Endothelial cell of umbilical vein (primary cell): ENCODE measurements around the gene ZNF365. TPM values are rescaled to one million over a fixed set of nuclear protein-coding genes. Genes with fewer than 3 reads are reported as not detected.

Experiments used
- BruUV-seq: library from RNA; stranded (reverse); fragments of 400-500 nt; replicated peaks from 2 replicates; lab custom pipeline; 2021; lab: Mats Ljungman, UMichigan
- CTCF ChIA-PET: fragments of 300-600, 350-600 bp; sonication (Branson Sonifier 250); formaldehyde crosslinking; loops from one replicate; lab custom pipeline; 2021; ENCODE audit warnings: antibody characterized with exemption, inconsistent platforms; lab: Charles Lee
- POLR2A ChIA-PET: fragments of 300-600, 350-600 bp; sonication (Branson Sonifier 250); formaldehyde crosslinking; loops from one replicate; lab custom pipeline; 2021; ENCODE audit warnings: antibody characterized with exemption, inconsistent platforms; lab: Charles Lee
- DNase-seq: peaks from one replicate; pipeline ENCODE4 v3.0.0-alpha.2; 2011; ENCODE audit warnings: low read depth, low spot score
- FAIRE-seq: peaks from 2 replicates; lab custom pipeline; 2011; peaks lifted over from hg19 to GRCh38; lab: Jason Lieb, UNC
- H2AFZ ChIP-seq: 2 replicates; pipeline ENCODE4 v1.6.0; 2012; ENCODE audit warnings: low read depth, low read length, control low read depth, inconsistent platforms
- H3K27ac ChIP-seq: 2 replicates; pipeline ENCODE4 v1.5.1; 2011; ENCODE audit warnings: low read depth, mild to moderate bottlenecking, control low read depth, low read length, moderate library complexity; ENCODE audit not compliant: insufficient read depth
- H3K27me3 ChIP-seq, 2 experiments: 2 replicates each; pipeline versions ENCODE4 v1.6.0 to v1.6.1; 2011; ENCODE audit warnings: low read length in 2 of 2, mixed read lengths in 1 of 2; ENCODE audit not compliant: control insufficient read depth in 2 of 2, insufficient read depth in 2 of 2
- H3K36me3 ChIP-seq, 2 experiments: 2 replicates in 1 of 2; 3 replicates in 1 of 2; pipeline ENCODE4 v1.5.1; 2011; ENCODE audit warnings: low read length in 2 of 2, mild to moderate bottlenecking in 1 of 2, moderate library complexity in 1 of 2; ENCODE audit not compliant: control insufficient read depth in 2 of 2, insufficient read depth in 2 of 2; ENCODE audit errors: extremely low read depth in 1 of 2
- H3K4me1 ChIP-seq: 3 replicates; pipeline ENCODE4 v1.5.1; 2011; ENCODE audit warnings: mild to moderate bottlenecking, low read length; ENCODE audit not compliant: control insufficient read depth, insufficient read depth; ENCODE audit errors: extremely low read depth
- H3K4me2 ChIP-seq: 2 replicates; pipeline ENCODE4 v1.6.1; 2011; ENCODE audit warnings: low read length, control low read depth, mixed read lengths; ENCODE audit not compliant: insufficient read depth
- H3K4me3 ChIP-seq, 3 experiments: fragments of 200-600 bp in 1 of 3; sonication (generic), shearing (Covaris generic) in 1 of 3; replicated peaks in 1 of 3; 2 replicates each; pipeline ENCODE4 v1.5.1; 2011 to 2016; ENCODE audit warnings: control low read depth in 3 of 3, low read length in 3 of 3, mild to moderate bottlenecking in 2 of 3, inconsistent platforms in 1 of 3, low read depth in 1 of 3, moderate library complexity in 1 of 3; ENCODE audit not compliant: insufficient read depth in 1 of 3
- H3K79me2 ChIP-seq: 2 replicates; pipeline ENCODE4 v1.6.0; 2012; ENCODE audit warnings: low read length, inconsistent platforms; ENCODE audit not compliant: control insufficient read depth, insufficient read depth
- H3K9ac ChIP-seq: replicated peaks from 2 replicates; pipeline ENCODE3; 2011; ENCODE audit warnings: low read length, control low read depth; ENCODE audit not compliant: insufficient read depth; ENCODE audit errors: extremely low read depth
- H3K9me1 ChIP-seq: replicated peaks from 3 replicates; pipeline ENCODE4 v1.6.0; 2011; ENCODE audit warnings: mild to moderate bottlenecking, low read length; ENCODE audit not compliant: control insufficient read depth, insufficient read depth; ENCODE audit errors: extremely low read depth
- H3K9me3 ChIP-seq: replicated peaks from 2 replicates; pipeline ENCODE4 v1.5.1; 2012; ENCODE audit warnings: low read length, inconsistent platforms; ENCODE audit not compliant: control insufficient read depth, insufficient read depth
- H4K20me1 ChIP-seq: replicated peaks from 2 replicates; pipeline ENCODE3; 2011; ENCODE audit warnings: mild to moderate bottlenecking, low read length; ENCODE audit not compliant: control insufficient read depth, insufficient read depth; ENCODE audit errors: extremely low read depth
- CTCF ChIP-seq, 2 donors: IDR thresholded peaks; 1 replicate in 1 of 2; 2 replicates in 1 of 2; pipeline ENCODE4 v1.5.1; 2011; ENCODE audit warnings: low read length in 2 of 2, mild to moderate bottlenecking in 2 of 2, moderate library complexity in 2 of 2, control low read depth in 1 of 2, inconsistent platforms in 1 of 2, low read depth in 1 of 2; ENCODE audit not compliant: insufficient read depth in 1 of 2; ENCODE audit errors: extremely low read depth in 1 of 2
- EZH2 ChIP-seq: IDR thresholded peaks from 2 replicates; pipeline ENCODE4 v1.6.1; 2012; ENCODE audit warnings: borderline replicate concordance, low read depth, mild to moderate bottlenecking, moderate library complexity, low read length, inconsistent platforms; ENCODE audit not compliant: severe bottlenecking
- FOS ChIP-seq: IDR thresholded peaks from 2 replicates; pipeline ENCODE4 v1.6.1; 2011; ENCODE audit warnings: mild to moderate bottlenecking, low read length, moderate library complexity, borderline replicate concordance; ENCODE audit not compliant: insufficient read depth
- GATA2 ChIP-seq: IDR thresholded peaks from 2 replicates; pipeline ENCODE4 v1.7.0; 2011; ENCODE audit warnings: low read depth, mild to moderate bottlenecking, moderate library complexity, mixed read lengths, low read length; ENCODE audit not compliant: insufficient read length, insufficient read depth
- JUN ChIP-seq: IDR thresholded peaks from 2 replicates; pipeline ENCODE4 v1.6.1; 2011; ENCODE audit warnings: borderline replicate concordance, low read depth; ENCODE audit not compliant: insufficient read length, insufficient read depth
- MAX ChIP-seq: IDR thresholded peaks from 2 replicates; pipeline ENCODE4 v1.6.1; 2011; ENCODE audit not compliant: insufficient read depth, insufficient read length
- MYC ChIP-seq: IDR thresholded peaks from one replicate; pipeline ENCODE4 v1.6.1; 2011; ENCODE audit warnings: mild to moderate bottlenecking, low read depth, low read length
- POLR2A ChIP-seq: IDR thresholded peaks from 2 replicates; pipeline ENCODE4 v1.6.1; 2012; ENCODE audit warnings: low read depth, mild to moderate bottlenecking, control low read depth, low read length
- POLR2AphosphoS5 ChIP-seq: IDR thresholded peaks from 2 replicates; pipeline ENCODE4 v1.6.1; 2012; ENCODE audit warnings: low read depth, mild to moderate bottlenecking, control low read depth, low read length, moderate library complexity; ENCODE audit not compliant: insufficient read depth
- dilution Hi-C: fragments of 300-500 bp; cut with MboI; formaldehyde crosslinking; loops from one replicate; pipeline ENCODE4 v1.15.0; 2019; ENCODE audit warnings: low sequenced_read_pairs; ENCODE audit not compliant: extremely low pct_ligation_motif_present
- intact Hi-C: fragments of 100-400 bp; cut with micrococcal nuclease; formaldehyde crosslinking; loops from one replicate; pipeline ENCODE4 v1.10.0; 2022
- polyA plus RNA-seq, 4 experiments: library from polyadenylated mRNA; depleted of rRNA in 3 of 4; stranded (reverse) in 3 of 4; unstranded in 1 of 4; fragments of >200 nt; gene quantifications; 2 replicates each; pipeline versions ENCODE4 v1.2.1 to v1.2.3, GENCODE V29; 2011 to 2012; ENCODE audit warnings: missing spikeins in 1 of 4
- total RNA-seq: library from RNA; stranded (reverse); gene quantifications from 2 replicates; pipeline ENCODE4 v1.2.3, GENCODE V29; 2021

ZNF365 gene
- total and polyA plus RNA-seq, 2 donors (not counting 3 experiments of a cell fraction or from before 2014, with no cell fraction given), result 1.3 to 2.9 TPM

- Histone ChIP-seq H4K20me1 (no peaks in the 10 kb centered on the region), H3K4me2 (no peak overlapping the region), H3K27ac (no peak overlapping the region), H3K4me3 (no peak overlapping the region), H3K79me2 (no peaks in the 10 kb centered on the region), H3K9ac (no peak overlapping the region), H3K36me3 (no peaks in the 10 kb centered on the region), H3K9me1 (no peaks in the 10 kb centered on the region), H2AFZ (no peak overlapping the region), H3K27me3 (no peaks in the 10 kb centered on the region), H3K4me1 (peaks cover 19% of the 10 kb centered on the region), H3K9me3 (no peaks in the 10 kb centered on the region)
- dilution Hi-C loops, result no loop called here
- no TSS peak for BruUV-seq
- ChIA-PET POLR2A (no interaction called here), CTCF (no interaction called here)
- TF ChIP-seq POLR2A, result no peak
- TF ChIP-seq MAX, result no peak
- no peak for TF ChIP-seq CTCF (IDR thresholded peaks at IDR 0.05; ENCODE audit: extremely low read depth in 1 of 2, insufficient read depth in 1 of 2, low read depth in 1 of 2, low read length in 2 of 2)
- TF ChIP-seq JUN, result no peak
- no peak for TF ChIP-seq GATA2
- TF ChIP-seq POLR2AphosphoS5, result no peak
- no peak for TF ChIP-seq FOS
- no peak for TF ChIP-seq EZH2
- TF ChIP-seq MYC, result no peak
- no peak for FAIRE-seq
- no peak for DNase-seq
- intact Hi-C loops, result loop anchor here (5.0 to 10.0 kb wide), 3 partner anchors 394 to 1616 kb away; partner anchors contain the start of gene ARID5B
Measured at GRCh38 chr10:62430881-62431280, 56.7 kb downstream of the ZNF365 start.
